TTC549 (cell line): Measurements from ENCODE around the gene DLG2.
A peak's percentile ranks its signal among the peaks of the same experiment; 100 is the strongest.

Experiments used
- FAIRE-seq: peaks from 2 replicates; lab custom pipeline; 2012; peaks lifted over from hg19 to GRCh38; lab: Jason Lieb, UNC

The DLG2 gene

DNA sequence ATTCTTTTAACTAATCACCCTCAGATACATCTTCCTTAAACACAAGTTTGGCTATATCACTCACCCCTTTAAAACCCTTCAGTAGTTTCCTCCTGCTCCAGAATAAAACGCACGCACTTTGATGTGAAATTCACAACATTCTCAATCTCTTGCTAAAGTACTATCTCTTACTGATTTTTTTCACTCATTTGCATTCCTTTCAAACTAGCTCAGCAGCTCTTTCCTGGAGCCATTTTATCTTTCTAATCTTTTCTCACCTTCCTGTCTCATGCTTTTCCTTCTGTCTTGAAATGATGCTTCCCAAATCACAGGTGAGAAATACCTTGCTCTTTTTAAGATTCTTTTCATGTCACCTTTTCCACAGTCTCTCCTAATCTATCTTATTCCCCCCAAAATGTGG is 1074.4 kb downstream of the DLG2 start:
- no peak for FAIRE-seq

DNA sequence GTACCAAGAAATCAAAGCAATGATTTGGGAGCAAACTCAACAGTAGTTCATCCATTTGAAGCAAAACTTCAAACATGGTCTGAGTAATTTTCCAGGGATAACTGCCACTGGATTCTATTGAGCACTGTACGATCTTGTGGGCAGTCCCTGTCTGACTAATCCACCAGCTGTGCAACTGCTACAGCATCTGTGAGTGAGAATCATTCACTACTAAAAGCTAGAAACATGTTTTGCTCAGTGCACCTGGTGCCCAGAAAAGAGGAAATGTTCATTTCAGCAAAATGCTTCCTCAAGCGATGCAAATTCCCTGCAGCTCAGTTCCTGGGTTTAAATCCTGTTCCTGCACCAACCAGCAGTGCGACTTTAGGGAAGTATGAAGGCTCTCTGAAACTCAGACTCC is 1077.9 kb downstream of the DLG2 start:
- no peak for FAIRE-seq

DNA sequence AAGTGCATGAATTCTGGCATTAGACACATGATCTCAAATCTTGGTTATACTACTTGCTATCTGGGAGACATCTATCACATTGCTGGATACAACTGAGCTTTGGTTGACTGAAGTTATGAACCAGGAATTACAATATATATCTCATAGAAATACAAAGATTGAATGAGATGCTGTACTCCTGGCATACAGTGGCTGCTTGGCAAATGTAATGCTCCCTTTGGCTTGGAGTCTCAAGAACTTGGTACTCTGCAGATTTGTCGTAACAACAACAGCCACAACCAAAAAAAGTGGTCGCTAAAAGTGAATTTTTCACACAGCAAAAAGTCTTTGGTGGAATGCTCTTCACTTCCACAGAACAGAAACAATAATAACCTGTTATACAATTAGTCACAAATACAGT is 1082.6 kb downstream of the DLG2 start:
- FAIRE-seq, result no peak

DNA sequence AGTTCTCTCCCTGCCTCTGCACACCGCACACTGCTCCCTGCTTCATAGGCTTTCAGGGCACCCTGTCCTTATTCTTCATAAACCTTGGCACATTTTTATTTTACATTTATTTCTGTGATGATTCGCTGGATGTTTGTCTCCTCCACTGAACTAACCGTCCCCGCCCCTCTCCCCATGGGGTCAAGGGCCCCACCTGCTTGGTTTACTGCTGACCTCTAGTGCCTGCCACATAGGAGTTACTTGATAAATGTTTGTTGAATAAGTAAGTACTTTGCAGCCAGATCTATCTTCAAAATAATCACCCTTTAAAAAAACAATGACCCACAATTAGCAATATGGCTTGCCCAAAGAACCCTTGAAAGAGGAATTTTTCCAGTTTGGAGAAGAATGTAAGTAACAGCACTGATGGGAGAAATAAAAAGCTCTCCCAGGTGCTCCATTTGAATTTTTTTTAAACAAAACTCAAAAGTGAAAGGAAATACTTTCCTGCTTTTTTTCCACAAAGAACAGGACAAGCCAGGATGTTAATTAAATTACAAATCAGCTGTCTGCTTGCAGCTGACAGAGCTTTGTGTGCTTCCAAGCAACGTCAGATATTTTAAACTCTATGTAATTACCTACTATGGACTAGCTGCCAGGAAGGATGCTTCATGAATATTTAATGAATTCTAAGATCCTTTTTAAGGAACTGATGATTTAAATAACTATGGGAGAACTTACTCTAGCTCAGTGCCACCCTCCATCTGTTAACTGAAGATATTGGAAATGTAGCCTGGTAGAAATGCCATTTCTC is 1083.6 kb downstream of the DLG2 start:
- no peak for FAIRE-seq

DNA sequence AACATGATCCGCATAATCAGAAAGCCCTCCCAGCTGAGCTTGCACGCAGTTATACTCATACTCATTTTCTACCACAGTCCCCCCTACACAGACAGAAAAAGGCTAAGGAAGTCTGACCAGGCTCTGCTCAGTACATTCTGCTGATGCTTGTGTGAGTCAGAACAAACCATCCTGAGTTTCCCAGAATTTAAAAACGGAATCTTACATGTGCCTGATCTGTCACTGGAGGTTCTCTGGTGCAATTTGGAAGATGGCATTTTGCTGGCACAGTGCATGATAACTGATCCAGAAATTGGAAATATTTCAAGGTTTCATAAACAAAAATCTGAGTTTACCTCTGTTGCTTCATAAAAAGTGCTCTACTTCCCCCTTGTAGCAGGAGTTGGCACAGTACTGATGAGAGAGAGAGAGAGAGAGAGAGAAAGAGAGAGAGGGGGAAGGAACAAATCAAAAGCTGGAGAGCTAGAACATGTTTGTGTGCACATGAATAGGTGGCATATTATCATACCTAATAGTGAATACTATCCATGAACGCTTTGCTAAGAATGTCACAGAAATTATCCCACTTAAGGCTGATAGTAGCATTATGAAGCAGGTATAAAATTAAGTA is 1085.3 kb downstream of the DLG2 start:
- FAIRE-seq, result no peak

- FAIRE-seq, result no peak
Observed at GRCh38 chr11:84536456-84536855, 1090.7 kb downstream of the DLG2 start.

DNA sequence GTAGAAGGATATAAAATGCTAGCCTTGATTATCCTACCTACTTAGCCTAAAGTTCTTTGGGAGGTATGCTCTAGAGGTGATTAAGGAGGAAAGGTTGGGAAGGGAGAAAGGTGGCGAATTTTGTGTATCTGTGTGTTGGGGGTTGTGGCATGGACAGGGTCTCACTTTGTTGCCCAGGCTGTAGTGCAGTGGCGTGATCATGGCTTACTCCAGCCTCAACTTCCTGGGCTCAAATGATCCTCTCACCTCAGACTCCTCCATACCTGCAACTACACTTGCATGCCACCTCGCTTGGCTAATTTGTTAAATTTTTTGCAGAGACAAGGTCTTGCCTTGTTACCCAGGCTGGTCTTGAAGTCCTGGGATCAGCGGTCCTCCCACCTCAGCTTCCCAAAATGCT is 1094.8 kb downstream of the DLG2 start:
- FAIRE-seq, result no peak

DNA sequence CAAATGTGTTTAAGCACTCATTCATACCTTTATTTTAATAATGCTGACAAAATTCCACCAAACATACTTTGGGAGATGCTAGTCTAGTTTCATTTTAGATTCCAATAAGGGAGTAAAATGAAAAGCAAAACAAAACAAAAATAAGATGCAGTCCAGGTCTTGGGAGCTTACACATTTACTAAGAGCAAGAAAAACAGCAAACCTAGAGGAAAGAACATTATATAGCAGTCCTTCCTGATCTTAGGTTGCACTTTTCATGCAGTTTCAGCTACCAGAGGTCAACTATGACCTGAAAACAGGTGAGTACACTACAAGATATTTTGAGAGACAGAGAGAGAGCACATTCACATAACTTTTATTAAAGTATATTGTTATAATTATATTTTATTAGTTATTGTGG is 1100.9 kb downstream of the DLG2 start:
- FAIRE-seq, result no peak

DNA sequence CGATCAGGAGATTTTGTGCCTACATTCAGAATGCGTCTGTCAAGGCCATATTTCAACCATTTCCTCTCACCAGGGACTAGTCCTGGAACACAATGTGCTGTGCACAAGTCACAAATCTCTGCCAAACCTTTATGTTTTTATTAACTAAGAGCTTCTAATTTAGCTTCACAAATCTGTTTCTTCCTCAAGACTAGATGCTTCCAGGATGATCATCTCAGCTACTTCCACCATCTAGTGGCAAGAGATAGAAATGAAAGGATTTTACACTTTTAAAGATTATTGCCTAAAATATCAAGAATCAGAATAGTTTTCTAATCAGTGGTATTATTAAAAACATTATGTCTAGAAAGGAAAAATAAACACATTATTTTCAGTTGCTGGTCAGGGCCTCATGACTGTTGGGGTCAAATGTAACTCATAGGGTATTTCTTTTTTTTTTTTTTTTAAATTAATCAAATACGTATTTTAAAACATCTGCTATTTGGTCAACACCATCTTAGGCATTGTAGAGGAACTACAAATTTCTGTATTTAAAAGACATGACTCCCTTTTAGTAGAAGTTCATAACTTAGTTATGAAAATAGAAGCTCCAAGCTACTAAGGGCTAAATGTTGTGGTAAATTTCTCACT is 1102.6 kb downstream of the DLG2 start:
- FAIRE-seq, result peak; percentile 47

DNA sequence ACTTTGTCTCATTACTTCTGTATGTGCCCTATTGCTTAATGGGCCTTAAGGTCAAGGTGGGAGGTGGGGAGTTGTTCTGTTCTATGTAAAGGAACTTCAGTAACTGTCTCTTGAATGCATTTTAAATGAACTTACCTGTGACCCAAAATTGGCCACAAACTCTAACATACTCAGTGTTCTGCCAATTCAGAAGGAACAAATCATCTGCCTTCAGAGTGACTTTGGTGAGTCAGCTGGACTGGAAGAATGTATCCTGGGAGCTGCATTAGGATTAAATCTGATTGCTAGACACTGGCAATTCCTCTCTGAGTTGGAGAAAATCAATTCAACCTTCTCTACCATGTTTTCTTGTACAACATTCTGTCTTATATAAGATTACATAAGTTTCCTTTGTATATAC is 1104.8 kb downstream of the DLG2 start:
- no peak for FAIRE-seq

DNA sequence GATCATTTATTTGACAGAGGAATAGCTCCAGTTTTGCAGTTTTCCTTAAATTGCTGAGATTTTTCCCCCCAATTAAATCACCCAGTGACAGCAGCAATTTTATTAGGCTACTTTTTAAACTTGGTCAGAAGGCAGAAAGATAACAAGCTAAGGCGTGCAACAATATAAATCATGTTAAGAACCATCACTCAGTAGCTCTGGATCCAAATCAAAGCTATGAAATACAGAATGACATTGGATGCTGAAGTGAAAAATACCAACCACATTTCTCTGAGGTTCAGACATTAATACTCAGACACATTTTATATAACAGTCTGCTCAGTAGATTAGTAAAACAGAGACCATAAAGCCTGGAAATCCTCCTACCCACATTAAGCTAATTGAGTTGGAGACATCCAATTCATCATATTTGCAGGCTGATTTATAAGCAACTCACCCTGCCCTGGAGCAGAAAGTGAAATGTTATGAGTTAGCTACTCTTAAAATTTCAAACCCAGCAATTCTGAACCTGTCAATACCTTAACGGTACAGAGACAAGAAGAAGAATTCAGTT is 1108.4 kb downstream of the DLG2 start:
- no peak for FAIRE-seq

DNA sequence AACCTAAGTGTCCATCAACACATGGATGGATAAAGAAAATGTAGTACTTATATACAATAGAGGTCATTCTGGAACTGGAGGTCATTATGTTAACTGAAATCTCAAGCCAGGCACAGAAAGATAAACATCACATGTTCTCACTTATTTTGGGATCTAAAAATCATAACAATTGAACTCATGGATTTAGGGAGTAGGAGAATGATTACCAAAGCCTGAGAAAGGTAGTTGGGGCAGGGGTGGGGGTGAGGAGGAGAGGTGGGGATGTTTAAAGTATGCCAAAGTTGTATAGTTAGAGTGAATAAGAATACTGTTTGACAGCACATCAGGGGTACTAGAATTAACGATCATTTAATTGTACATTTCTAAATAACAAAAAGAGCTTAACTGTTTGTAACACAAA is 1112.7 kb downstream of the DLG2 start:
- FAIRE-seq, result no peak

DNA sequence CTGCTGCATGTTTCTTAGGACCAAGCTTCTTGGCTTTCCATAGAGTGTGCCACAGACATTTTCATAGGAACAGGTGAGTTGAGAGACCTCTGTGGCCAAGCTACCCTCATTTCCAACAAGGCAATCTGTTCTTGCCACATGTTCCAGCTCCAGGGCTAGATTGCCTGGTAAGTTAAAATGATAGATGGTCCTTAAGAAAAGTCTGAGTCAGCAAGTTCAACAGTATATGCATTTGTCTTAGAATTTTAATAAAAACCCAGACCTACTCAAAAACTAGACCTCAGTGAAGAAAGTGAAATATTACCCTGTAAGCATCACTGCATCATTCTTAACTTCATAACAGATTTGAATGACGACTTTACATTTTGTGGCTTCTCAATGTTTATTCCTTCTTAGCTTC is 1123.6 kb downstream of the DLG2 start:
- no peak for FAIRE-seq

GRCh38 chr11:84501750-84502149 is 1125.4 kb downstream of the DLG2 start:
- FAIRE-seq, result no peak

DNA sequence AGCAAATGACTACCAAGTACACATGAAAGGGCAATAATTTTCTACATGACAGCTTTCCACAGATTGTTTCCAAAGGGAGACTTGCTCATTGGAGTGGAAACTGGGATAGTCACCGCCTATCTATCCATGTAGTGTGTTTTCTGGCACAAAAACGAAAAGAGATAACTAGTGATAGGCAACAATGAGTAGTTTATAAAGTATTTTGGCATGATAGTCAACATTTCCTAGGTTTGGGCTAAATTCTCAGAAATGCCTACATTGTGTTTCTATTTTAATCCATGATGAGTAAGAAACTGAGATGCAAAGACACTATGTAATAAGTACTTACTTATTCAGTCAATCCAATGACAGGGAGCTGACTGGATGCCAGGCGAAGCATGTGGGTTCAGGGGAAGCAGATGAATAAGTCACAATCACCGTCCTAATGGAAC is 1129.1 kb downstream of the DLG2 start:
- no peak for FAIRE-seq

DNA sequence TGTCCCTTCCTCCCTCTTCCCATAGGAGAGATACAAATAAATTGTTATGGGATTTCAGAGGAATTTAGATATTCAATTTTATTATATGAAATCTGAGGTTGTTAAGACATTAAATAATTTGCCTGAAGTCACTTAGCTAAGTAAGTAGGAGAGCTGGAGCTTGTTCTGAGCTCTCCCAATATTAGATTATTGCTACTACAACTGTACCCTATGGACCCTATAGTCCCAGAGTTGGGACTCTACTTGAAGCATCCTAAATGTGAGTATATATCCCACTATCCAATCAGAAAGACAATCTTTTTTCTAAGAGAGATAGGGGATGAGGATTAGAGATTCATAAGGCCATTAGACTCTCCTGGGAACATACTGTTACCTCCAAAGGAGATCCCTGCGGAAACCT is 1130.0 kb downstream of the DLG2 start:
- no peak for FAIRE-seq

GRCh38 chr11:84496122-84496521 is 1131.0 kb downstream of the DLG2 start:
- FAIRE-seq, result no peak

DNA sequence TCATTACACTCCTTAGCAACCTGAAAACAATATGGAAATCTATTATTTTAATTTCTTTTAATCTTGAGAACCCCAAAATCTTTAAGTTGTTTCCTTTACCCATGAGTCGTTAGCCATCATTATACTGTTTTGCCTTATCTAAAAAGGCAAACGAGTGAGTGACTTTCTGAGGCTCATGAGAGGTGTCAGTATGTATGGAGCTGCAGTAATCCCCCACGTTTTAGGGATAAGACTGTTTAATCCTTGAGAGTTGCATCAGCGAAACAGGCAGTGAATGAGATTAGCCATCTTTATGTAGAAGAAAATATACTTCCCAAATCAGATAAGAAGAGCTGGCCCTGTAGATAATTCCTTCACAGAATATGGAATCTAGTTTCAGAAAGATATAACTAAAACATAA is 1147.0 kb downstream of the DLG2 start:
- no peak for FAIRE-seq

- no peak for FAIRE-seq
Observed at GRCh38 chr11:84476581-84476980, 1150.6 kb downstream of the DLG2 start.

DNA sequence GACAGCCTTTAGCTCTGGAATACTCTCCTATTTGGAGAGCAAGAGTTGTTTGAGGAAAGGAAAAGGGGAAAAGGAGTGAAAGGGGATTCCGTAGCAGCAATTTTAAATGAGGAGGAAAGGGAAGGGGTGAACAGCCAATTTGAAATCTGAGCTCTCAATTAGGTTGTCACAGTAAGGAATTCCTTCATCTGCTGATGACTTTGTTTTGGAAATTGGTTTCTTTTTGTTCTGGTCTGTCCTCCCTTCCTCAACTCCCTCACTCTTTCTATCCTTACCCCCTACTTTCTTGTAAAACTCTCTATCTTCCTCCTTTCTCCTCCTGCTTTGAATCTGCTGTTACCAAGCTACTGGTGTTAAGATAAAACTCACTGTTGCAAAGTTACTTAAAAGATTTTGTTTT is 1155.6 kb downstream of the DLG2 start:
- no peak for FAIRE-seq

- no peak for FAIRE-seq
Observed at GRCh38 chr11:84468235-84468634, 1158.9 kb downstream of the DLG2 start.

- FAIRE-seq, result no peak
Observed at GRCh38 chr11:84465040-84465439, 1162.1 kb downstream of the DLG2 start.

DNA sequence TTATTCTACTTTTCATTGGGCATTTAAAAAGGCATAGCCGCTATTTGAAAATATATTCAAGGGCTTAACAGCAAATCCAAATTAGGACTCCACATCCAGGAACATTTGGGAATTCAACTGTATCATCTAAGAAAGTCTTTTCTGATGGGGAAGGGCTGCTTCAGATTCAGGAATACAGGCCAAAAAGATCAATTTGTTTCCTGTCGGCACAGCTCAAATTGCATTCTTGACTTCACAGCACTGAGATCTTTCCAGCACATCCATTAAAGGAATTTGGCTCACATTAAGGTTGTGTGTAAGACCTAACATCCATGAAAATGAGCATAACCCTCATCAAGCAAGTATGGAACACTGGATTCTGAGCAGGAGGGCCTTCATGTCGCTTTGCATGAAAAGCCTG is 1171.5 kb downstream of the DLG2 start:
- no peak for FAIRE-seq
